ENCODE results near the gene CEP57L1. TPM values are rescaled to one million over a fixed set of nuclear protein-coding genes. Genes with fewer than 3 reads are reported as not detected.

The CEP57L1 gene
- total and polyA plus RNA-seq, 9 of the 15 experiments (the other 6 are each of a cell fraction or from before 2014, with no cell fraction given) = 39.4 to 88.6 (median 61.8) TPM

GRCh38 chr6:109139109-109139508 is 43.8 kb downstream of the CEP57L1 start:
- H3K4me1 ChIP-seq (replicated peaks in 1 of 2; ENCODE audit: control insufficient read depth in 2 of 2, insufficient read depth in 2 of 2, low read length in 2 of 2) = no peaks in the 10 kb centered on the region
- no peak overlapping the region for H3K27ac ChIP-seq (ENCODE audit: extremely low read depth, low read depth, low read length)
- CTCF ChIA-PET (ENCODE audit: low intra/inter-chr PET ratio) = no interaction called here
- H3K4me2 ChIP-seq (ENCODE audit: insufficient read depth, low read length) = no peak overlapping the region
- no peaks in the 10 kb centered on the region for H3K9me1 ChIP-seq (ENCODE audit: control insufficient read depth, insufficient read depth, low read length)
- H3K9me3 ChIP-seq (replicated peaks; ENCODE audit: control insufficient read depth, insufficient read depth, low read depth, low read length) = no peaks in the 10 kb centered on the region
- no peak overlapping the region for H2AFZ ChIP-seq (ENCODE audit: low read depth, low read length)
- in situ Hi-C loops (cut with MboI) (no loop called here), intact Hi-C loops (cut with micrococcal nuclease) (no loop called here)
- DNase-seq (ENCODE audit: extremely low read depth in 1 of 4, low spot score in 3 of 4) = no peak
- no peak for FAIRE-seq
- no peak overlapping the region for H3K9ac ChIP-seq (ENCODE audit: insufficient read depth in 1 of 2, low read depth in 2 of 2, low read length in 2 of 2)
- peaks cover 5% of the 10 kb centered on the region; the same call in 1 of the 3 replicates for H3K36me3 ChIP-seq (ENCODE audit: control insufficient read depth, insufficient read depth, low read length)
- no TSS peak for BruUV-seq (replicated peaks)
- H3K27me3 ChIP-seq (ENCODE audit: control insufficient read depth in 2 of 2, insufficient read depth in 2 of 2, low read length in 2 of 2) = no peaks in the 10 kb centered on the region
- H3K79me2 ChIP-seq (ENCODE audit: control insufficient read depth, insufficient read depth, low read length) = no peaks in the 10 kb centered on the region; the same call in 2 of the 3 replicates
- no peak; the same call in 2 of the 3 replicates for ATAC-seq
- no peaks in the 10 kb centered on the region for H4K20me1 ChIP-seq (replicated peaks; ENCODE audit: control insufficient read depth, insufficient read depth, low read length)
- POLR2A ChIA-PET = interaction anchor here (0.7 kb wide), 1 partner anchor 245 kb away, joined by 3 read pairs; no protein-coding TSS in a partner anchor
- H3K4me3 ChIP-seq = no peak overlapping the region
- WGBS (ENCODE audit: insufficient coverage, low coverage, missing lambda C conversion rate) = 84% methylated on average over 6 of the region's 6 CpGs
- TF ChIP-seq SETDB1 (IDR thresholded peaks at IDR 0.05; ENCODE audit: low read length) = no peak
- no peak for TF ChIP-seq ZBTB1 (CRISPR knock-in tag; IDR thresholded peaks at IDR 0.05; ENCODE audit: borderline replicate concordance, low read depth)
- TF ChIP-seq BRF1 (IDR thresholded peaks at IDR 0.05; ENCODE audit: borderline replicate concordance, extremely low read depth, insufficient read length) = no peak
- no peak for TF ChIP-seq TCF15 (CRISPR knock-in tag; IDR thresholded peaks at IDR 0.05)
- no peak for TF ChIP-seq NFE2 (IDR thresholded peaks at IDR 0.05; ENCODE audit: low read depth)
- TF ChIP-seq HMG20B (CRISPR knock-in tag; IDR thresholded peaks at IDR 0.05) = no peak
- no peak for TF ChIP-seq SAFB (IDR thresholded peaks at IDR 0.05; ENCODE audit: borderline replicate concordance, low read depth, low read length)
- TF ChIP-seq, protein P1, sequence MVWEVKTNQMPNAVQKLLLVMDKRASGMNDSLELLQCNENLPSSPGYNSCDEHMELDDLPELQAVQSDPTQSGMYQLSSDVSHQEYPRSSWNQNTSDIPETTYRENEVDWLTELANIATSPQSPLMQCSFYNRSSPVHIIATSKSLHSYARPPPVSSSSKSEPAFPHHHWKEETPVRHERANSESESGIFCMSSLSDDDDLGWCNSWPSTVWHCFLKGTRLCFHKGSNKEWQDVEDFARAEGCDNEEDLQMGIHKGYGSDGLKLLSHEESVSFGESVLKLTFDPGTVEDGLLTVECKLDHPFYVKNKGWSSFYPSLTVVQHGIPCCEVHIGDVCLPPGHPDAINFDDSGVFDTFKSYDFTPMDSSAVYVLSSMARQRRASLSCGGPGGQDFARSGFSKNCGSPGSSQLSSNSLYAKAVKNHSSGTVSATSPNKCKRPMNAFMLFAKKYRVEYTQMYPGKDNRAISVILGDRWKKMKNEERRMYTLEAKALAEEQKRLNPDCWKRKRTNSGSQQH (CRISPR knock-in tag; IDR thresholded peaks at IDR 0.05) = no peak
- TF ChIP-seq GTF2E2 (tag; IDR thresholded peaks at IDR 0.05) = no peak
- no peak for TF ChIP-seq EZH2 (IDR thresholded peaks at IDR 0.05; ENCODE audit: borderline replicate concordance, low read depth, low read length)
- TF ChIP-seq ZNF384 (IDR thresholded peaks at IDR 0.05; ENCODE audit: low read depth, low read length) = peak; percentile 58
- no peak for TF ChIP-seq XRCC3 (IDR thresholded peaks at IDR 0.05)
- TF ChIP-seq CBX3 (IDR thresholded peaks at IDR 0.05; ENCODE audit: borderline replicate concordance in 1 of 2, low read length in 2 of 2) = peak in 1 of 2 experiments; percentile 38; a peak in 1 of 3 replicates
- TF ChIP-seq CEBPG (CRISPR knock-in tag; IDR thresholded peaks at IDR 0.05) = no peak
- TF ChIP-seq CEBPG (tag; conservative IDR thresholded peaks at IDR 0.05 in 1 of 2, IDR thresholded peaks at IDR 0.05 in 1 of 2) = peak; percentile 11 to 72; a peak in 1 of 4 replicates
- no peak for TF ChIP-seq SREBF2 (CRISPR knock-in tag; IDR thresholded peaks at IDR 0.05)
- TF ChIP-seq SMC3 (conservative IDR thresholded peaks at IDR 0.05; ENCODE audit: insufficient read depth, low read depth, low read length) = no peak
- no peak for TF ChIP-seq U2AF1 (optimal IDR thresholded peaks at IDR 0.05; ENCODE audit: low read depth, low read length)
- no peak for TF ChIP-seq PHF21A (IDR thresholded peaks at IDR 0.05; ENCODE audit: borderline replicate concordance, low read depth)
- peak; percentile 58 for TF ChIP-seq ATF3 (IDR thresholded peaks at IDR 0.05)
- no peak for TF ChIP-seq ATF3 (CRISPR knock-in tag; conservative IDR thresholded peaks at IDR 0.05)
- no peak for TF ChIP-seq KDM1A (IDR thresholded peaks at IDR 0.05)
